ENCODE data around the gene RFC1. TPM values are rescaled to one million over a fixed set of nuclear protein-coding genes. Genes with fewer than 3 reads are reported as not detected.

Gene RFC1
- total RNA-seq, 1 experiment from 2014 or later: 56.8 TPM

DNA sequence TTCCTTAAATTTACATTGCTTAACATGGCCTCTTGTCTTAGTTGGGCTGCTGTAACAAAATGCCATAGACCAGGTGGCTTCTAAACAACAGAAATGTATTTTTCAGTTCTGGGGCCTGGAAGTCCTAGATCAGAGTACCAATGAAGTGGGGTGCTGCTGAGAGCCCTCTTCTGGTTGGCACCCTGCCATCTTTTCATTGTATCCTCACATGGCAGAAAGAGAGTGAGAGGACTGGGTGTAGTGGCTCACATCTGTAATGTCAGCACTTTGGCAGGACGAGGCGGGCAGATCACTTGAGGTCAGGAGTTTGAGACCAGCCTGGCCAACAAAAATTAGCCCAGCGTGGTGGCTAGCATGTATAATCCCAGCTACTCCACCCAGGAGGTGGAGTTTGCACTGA, 28.5 kb upstream of the RFC1 start:
- no peak overlapping the region for H4K5ac ChIP-seq (ENCODE audit: insufficient read length, low read depth, low read length)
- H2BK120ac ChIP-seq (ENCODE audit: low read depth, low read length, poor library complexity, severe bottlenecking): no peak overlapping the region
- TF ChIP-seq, protein P1, sequence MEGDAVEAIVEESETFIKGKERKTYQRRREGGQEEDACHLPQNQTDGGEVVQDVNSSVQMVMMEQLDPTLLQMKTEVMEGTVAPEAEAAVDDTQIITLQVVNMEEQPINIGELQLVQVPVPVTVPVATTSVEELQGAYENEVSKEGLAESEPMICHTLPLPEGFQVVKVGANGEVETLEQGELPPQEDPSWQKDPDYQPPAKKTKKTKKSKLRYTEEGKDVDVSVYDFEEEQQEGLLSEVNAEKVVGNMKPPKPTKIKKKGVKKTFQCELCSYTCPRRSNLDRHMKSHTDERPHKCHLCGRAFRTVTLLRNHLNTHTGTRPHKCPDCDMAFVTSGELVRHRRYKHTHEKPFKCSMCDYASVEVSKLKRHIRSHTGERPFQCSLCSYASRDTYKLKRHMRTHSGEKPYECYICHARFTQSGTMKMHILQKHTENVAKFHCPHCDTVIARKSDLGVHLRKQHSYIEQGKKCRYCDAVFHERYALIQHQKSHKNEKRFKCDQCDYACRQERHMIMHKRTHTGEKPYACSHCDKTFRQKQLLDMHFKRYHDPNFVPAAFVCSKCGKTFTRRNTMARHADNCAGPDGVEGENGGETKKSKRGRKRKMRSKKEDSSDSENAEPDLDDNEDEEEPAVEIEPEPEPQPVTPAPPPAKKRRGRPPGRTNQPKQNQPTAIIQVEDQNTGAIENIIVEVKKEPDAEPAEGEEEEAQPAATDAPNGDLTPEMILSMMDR (conservative IDR thresholded peaks at IDR 0.05): no peak

More for the DNA sequence above, 28.5 kb upstream of the RFC1 start:
- H3K9me3 Mint-ChIP-seq: no peaks in the 10 kb centered on the region; a peak in 1 of 5 replicates
- Histone ChIP-seq H2BK5ac (ENCODE audit: insufficient read length, low read length) (no peak overlapping the region), H2BK20ac (ENCODE audit: low read depth, low read length, poor library complexity, severe bottlenecking) (no peak overlapping the region), H4K20me1 (ENCODE audit: control insufficient read depth, insufficient read depth, insufficient read length) (no peaks in the 10 kb centered on the region), H2AFZ (ENCODE audit: low read length) (no peak overlapping the region), H3K23ac (ENCODE audit: insufficient read length, low read depth, low read length) (no peak overlapping the region), H3K4me1 (ENCODE audit: insufficient read depth, low read length) (no peaks in the 10 kb centered on the region), H2AK5ac (ENCODE audit: insufficient read length, low read length) (no peak overlapping the region), H3K9me3 (ENCODE audit: control insufficient read depth, low read depth, low read length) (no peaks in the 10 kb centered on the region), H3K27me3 (ENCODE audit: insufficient read depth, low read length) (no peaks in the 10 kb centered on the region), H3K27ac (ENCODE audit: insufficient read length, low read depth, low read length) (no peak overlapping the region), H4K91ac (ENCODE audit: insufficient read length, low read depth, low read length) (no peak overlapping the region), H3K4me2 (ENCODE audit: insufficient read depth, insufficient read length, low read length) (no peak overlapping the region), H4K8ac (replicated peaks; ENCODE audit: insufficient read length, low read depth, low read length) (no peak overlapping the region), H3K14ac (ENCODE audit: insufficient read depth, low read length) (no peak overlapping the region), H3T11ph (ENCODE audit: low read length) (no peak overlapping the region), H3K18ac (ENCODE audit: insufficient read length, low read depth, low read length) (no peak overlapping the region), H3K9ac (ENCODE audit: extremely low read depth, insufficient read length, low read length) (no peak overlapping the region), H3K23me2 (ENCODE audit: insufficient read length, low read depth, low read length, poor library complexity, severe bottlenecking) (no peaks in the 10 kb centered on the region), H2BK12ac (ENCODE audit: insufficient read length, low read depth, low read length) (no peak overlapping the region), H3K79me1 (ENCODE audit: insufficient read depth, low read depth, low read length, poor library complexity, severe bottlenecking) (no peaks in the 10 kb centered on the region), H3K79me2 (ENCODE audit: insufficient read depth, low read length) (no peaks in the 10 kb centered on the region), H2BK15ac (ENCODE audit: low read depth, low read length) (no peak overlapping the region), H3K4ac (ENCODE audit: low read depth, low read length) (no peak overlapping the region), H3K56ac (ENCODE audit: insufficient read length, low read depth, low read length) (no peak overlapping the region)
- H3K36me3 Mint-ChIP-seq (ENCODE audit: insufficient read depth in 1 of 3, low read depth in 3 of 3): no peaks in the 10 kb centered on the region; a peak in 1 of 7 replicates
- no peak for DNase-seq
- H3K4me1 Mint-ChIP-seq: no peaks in the 10 kb centered on the region
- no peak overlapping the region for H3K4me3 Mint-ChIP-seq
- no peaks in the 10 kb centered on the region for H3K27me3 Mint-ChIP-seq (ENCODE audit: low read depth)
- no CpG with 5 or more reads among the region's 3 CpGs for WGBS (ENCODE audit: extremely low coverage, insufficient read length, low lambda C conversion rate)
- no peak overlapping the region for H3K27ac Mint-ChIP-seq
